Mammary epithelial cell (primary cell): ENCODE data around the gene BSN.

Experiments used
- EZH2 ChIP-seq: IDR thresholded peaks from 2 replicates; pipeline ENCODE4 v1.6.1; 2012; ENCODE audit warnings: low read length, inconsistent platforms, borderline replicate concordance
- TF ChIP-seq, protein P1 (sequence below), 2 donors: IDR thresholded peaks in 1 of 2; conservative IDR thresholded peaks in 1 of 2; 2 replicates each; pipeline ENCODE4 v1.5.1; 2011 to 2012; ENCODE audit warnings: inconsistent platforms in 2 of 2, low read length in 2 of 2, mild to moderate bottlenecking in 2 of 2, control low read depth in 1 of 2, low read depth in 1 of 2; ENCODE audit not compliant: insufficient read depth in 1 of 2; ENCODE audit errors: extremely low read depth in 1 of 2

DNA sequence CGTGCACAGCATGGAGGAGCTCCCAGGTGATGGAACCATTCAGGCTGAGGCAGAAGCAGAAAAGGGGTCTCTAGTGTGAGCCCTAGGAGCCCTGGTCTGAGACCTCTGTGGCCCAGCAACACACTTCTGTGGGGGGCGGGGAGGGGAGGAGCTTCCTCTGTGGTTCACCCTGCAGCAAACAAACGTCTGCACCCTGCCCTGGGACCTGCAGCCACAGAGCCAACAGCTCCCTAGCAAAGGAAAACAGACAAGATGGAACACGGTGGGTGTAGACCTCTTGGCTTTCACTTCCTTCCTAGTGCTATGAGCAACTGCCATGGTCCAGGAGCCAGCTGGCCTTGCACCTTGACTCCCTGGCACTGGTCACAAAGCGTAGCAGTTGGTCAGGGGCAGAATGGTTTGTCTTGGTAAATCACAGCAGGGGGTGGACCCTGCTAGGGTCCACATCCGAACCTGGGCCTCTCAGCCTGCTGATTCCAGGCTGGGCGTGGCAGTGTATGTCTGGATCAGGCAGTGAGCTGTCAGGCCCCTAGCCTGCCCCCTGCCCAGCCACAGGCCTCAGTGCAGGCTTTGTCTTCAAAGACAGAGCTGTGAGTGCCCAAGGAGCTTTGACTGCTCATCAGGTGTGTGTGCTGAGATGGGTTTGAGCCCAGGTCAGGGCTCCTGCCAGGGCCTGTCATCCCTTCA, 158.5 kb downstream of the BSN start:
- TF ChIP-seq, protein P1, sequence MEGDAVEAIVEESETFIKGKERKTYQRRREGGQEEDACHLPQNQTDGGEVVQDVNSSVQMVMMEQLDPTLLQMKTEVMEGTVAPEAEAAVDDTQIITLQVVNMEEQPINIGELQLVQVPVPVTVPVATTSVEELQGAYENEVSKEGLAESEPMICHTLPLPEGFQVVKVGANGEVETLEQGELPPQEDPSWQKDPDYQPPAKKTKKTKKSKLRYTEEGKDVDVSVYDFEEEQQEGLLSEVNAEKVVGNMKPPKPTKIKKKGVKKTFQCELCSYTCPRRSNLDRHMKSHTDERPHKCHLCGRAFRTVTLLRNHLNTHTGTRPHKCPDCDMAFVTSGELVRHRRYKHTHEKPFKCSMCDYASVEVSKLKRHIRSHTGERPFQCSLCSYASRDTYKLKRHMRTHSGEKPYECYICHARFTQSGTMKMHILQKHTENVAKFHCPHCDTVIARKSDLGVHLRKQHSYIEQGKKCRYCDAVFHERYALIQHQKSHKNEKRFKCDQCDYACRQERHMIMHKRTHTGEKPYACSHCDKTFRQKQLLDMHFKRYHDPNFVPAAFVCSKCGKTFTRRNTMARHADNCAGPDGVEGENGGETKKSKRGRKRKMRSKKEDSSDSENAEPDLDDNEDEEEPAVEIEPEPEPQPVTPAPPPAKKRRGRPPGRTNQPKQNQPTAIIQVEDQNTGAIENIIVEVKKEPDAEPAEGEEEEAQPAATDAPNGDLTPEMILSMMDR (conservative IDR thresholded peaks at IDR 0.05 in 1 of 2, IDR thresholded peaks at IDR 0.05 in 1 of 2; ENCODE audit: extremely low read depth in 1 of 2, insufficient read depth in 1 of 2, low read depth in 1 of 2, low read length in 2 of 2), result no peak
- no peak for TF ChIP-seq EZH2
